MM.1S (cell line): Measurements from ENCODE around the gene HPS5.

Experiments
- CTCF ChIP-seq: fragments of 300-600 bp; sonication (generic); IDR thresholded peaks from 2 replicates; pipeline ENCODE4 v1.5.1; 2016; ENCODE audit warnings: antibody characterized with exemption, low read length, mixed read lengths
- EZH2 ChIP-seq: fragments of 300-600 bp; sonication (generic); optimal IDR thresholded peaks from 2 replicates; pipeline ENCODE3; 2017; ENCODE audit warnings: low read depth, mild to moderate bottlenecking, antibody characterized with exemption, low read length, mixed read lengths

DNA sequence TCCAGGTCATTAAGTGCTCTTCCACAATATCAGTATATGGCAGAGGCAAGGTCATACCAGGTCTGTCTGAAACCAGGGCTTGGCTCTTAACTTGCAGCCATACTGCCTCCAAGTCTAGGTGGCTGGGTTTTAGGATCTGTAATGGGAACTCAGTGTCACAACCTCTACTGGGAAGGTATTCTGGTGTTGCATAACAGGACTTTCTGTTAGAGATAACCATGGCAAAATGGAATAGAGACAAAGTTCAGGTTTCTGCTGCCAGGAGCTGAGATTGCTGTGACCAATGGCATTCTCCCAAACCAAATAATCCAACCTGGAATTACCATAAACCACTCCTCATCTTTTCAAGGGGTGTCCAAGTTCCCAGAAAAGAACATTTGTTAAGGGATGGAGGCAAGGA, 62.7 kb downstream of the HPS5 start:
- TF ChIP-seq CTCF: no peak
- no peak for TF ChIP-seq EZH2
